Cerebellar cortex (tissue), 1 donor: ENCODE results near the gene TSPAN14.
"Not testable (repeated sequence)": the region's sequence is repeated elsewhere in the genome, so short reads cannot be mapped to it uniquely, and the experiment has no call there.

ENCODE experiments used
- DNase-seq: peaks from one replicate; pipeline ENCODE4 v3.0.0-alpha.2; 2015; ENCODE audit warnings: low spot score

TSPAN14 gene

GRCh38 chr10:80453842-80454512, at the start of gene TSPAN14:
TSPAN14 (plus strand) TSS chr10:80454310; CDS start chr10:80489234, 34,924 bp downstream.
- DNase-seq: peak; percentile 34

GRCh38 chr10:80405035-80405434, 49.1 kb upstream of the TSPAN14 start:
- DNase-seq: no peak

GRCh38 chr10:80405626-80406025, 48.5 kb upstream of the TSPAN14 start:
- no peak for DNase-seq

GRCh38 chr10:80406204-80406603, 47.9 kb upstream of the TSPAN14 start:
- no peak for DNase-seq

- no peak for DNase-seq
Measured at GRCh38 chr10:80407812-80408241, 46.3 kb upstream of the TSPAN14 start.

GRCh38 chr10:80408242-80409101, 45.6 kb upstream of the TSPAN14 start, which contains the start of gene PRXL2A:
PRXL2A (plus strand) TSS chr10:80408551; CDS start chr10:80420468, 11,917 bp downstream.
- peak; percentile 56 for DNase-seq

GRCh38 chr10:80409121-80409520, 45.0 kb upstream of the TSPAN14 start:
- no peak for DNase-seq

- no peak for DNase-seq
Measured at GRCh38 chr10:80410122-80410521, 44.0 kb upstream of the TSPAN14 start.

GRCh38 chr10:80410578-80411145, 43.4 kb upstream of the TSPAN14 start:
- no peak for DNase-seq

- no peak for DNase-seq
Measured at GRCh38 chr10:80411267-80411668, 42.8 kb upstream of the TSPAN14 start.

- no peak for DNase-seq
Measured at GRCh38 chr10:80411681-80412220, 42.4 kb upstream of the TSPAN14 start.

- DNase-seq: no peak
Measured at GRCh38 chr10:80412486-80412885, 41.6 kb upstream of the TSPAN14 start.

- no peak for DNase-seq
Measured at GRCh38 chr10:80413271-80413996, 40.7 kb upstream of the TSPAN14 start.

- no peak for DNase-seq
Measured at GRCh38 chr10:80414142-80414895, 39.8 kb upstream of the TSPAN14 start.

GRCh38 chr10:80415734-80416478, 38.2 kb upstream of the TSPAN14 start:
- DNase-seq: no peak

GRCh38 chr10:80416479-80417098, 37.5 kb upstream of the TSPAN14 start:
- no peak for DNase-seq

GRCh38 chr10:80417256-80417655, 36.9 kb upstream of the TSPAN14 start:
- not testable (repeated sequence) for DNase-seq

GRCh38 chr10:80421050-80421706, 32.9 kb upstream of the TSPAN14 start:
- no peak for DNase-seq
